Activated naive CD8-positive, alpha-beta T cell treated with anti-CD3 and anti-CD28 coated beads, Interleukin-2, amount 10 ng/mL, durations not matched to agents 7 days and 5 days (primary cell): Measurements from ENCODE around the gene MGA. TPM values are rescaled to one million over a fixed set of nuclear protein-coding genes. Genes with fewer than 3 reads are reported as not detected.

Experiments
- ATAC-seq: fragments of 150-1000 bp; cut with Tn5 transposase; one replicate; pipeline ENCODE4 v1.10.0; 2021; ENCODE audit warnings: low read depth, moderate library complexity
- POLR2A ChIA-PET: fragments of 350-600 bp; sonication (Branson Sonifier 250); formaldehyde crosslinking; loops from one replicate; lab custom pipeline; 2021; ENCODE audit warnings: antibody characterized with exemption; lab: Charles Lee
- DNase-seq: peaks from one replicate; pipeline ENCODE4 v3.0.0; 2021
- H3K27ac Mint-ChIP-seq: one replicate; pipeline ENCODE4 v1.8.0; 2022; ENCODE audit warnings: mild to moderate bottlenecking, mixed read lengths
- H3K27me3 Mint-ChIP-seq: one replicate; pipeline ENCODE4 v1.8.0; 2022; ENCODE audit warnings: mild to moderate bottlenecking, moderate library complexity, mixed read lengths
- H3K36me3 Mint-ChIP-seq: one replicate; pipeline ENCODE4 v1.8.0; 2021; ENCODE audit warnings: mild to moderate bottlenecking, mixed read lengths
- H3K4me1 Mint-ChIP-seq: one replicate; pipeline ENCODE4 v1.8.0; 2021; ENCODE audit warnings: mixed read lengths
- H3K4me3 Mint-ChIP-seq: one replicate; pipeline ENCODE4 v1.8.0; 2022; ENCODE audit warnings: mild to moderate bottlenecking, moderate library complexity, mixed read lengths
- H3K9me3 Mint-ChIP-seq: one replicate; pipeline ENCODE4 v1.8.0; 2021; ENCODE audit warnings: mixed read lengths
- total RNA-seq, 2 experiments: library from RNA; stranded (reverse); gene quantifications; one replicate each; pipeline ENCODE4 v1.2.3, GENCODE V29; 2021

Gene MGA
- total RNA-seq, 2 experiments from 2014 or later = 43.1 to 46.2 TPM

DNA sequence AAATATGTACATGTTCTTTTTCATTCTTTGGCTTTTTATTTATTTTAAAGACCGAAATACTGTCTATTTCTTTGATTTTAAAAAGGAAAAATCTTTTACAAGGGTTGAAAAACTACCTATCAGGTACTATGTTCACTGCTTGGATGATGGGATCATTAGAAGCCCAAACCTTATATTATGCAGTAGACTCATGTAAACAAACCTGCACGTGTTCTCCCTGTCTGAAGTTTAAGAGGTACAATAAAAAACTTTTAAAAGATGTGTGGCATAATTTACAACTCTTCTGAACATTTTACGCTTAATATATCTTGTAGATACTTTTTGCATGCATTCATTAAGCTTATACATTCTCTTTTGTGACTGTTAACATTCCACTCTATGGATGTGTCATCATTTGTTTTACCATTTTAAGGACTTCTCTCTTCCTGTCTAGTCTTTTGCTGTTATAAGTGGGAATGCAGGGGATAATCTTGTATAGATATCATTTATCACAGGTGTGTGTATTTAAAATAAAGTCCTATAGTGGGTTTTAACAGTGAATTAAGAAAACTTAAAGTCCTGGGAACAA, 6.2 kb downstream of the MGA start:
- DNase-seq = no peak
- H3K27ac Mint-ChIP-seq = no peak overlapping the region
- H3K4me3 Mint-ChIP-seq = no peak overlapping the region
- H3K27me3 Mint-ChIP-seq = no peaks in the 10 kb centered on the region
- peaks cover 19% of the 10 kb centered on the region for H3K36me3 Mint-ChIP-seq
- H3K9me3 Mint-ChIP-seq = no peaks in the 10 kb centered on the region
- POLR2A ChIA-PET = interaction anchor here (0.6 kb wide), 1 partner anchor 923 kb away, joined by 3 read pairs; no protein-coding TSS in a partner anchor
- peaks cover 9% of the 10 kb centered on the region for H3K4me1 Mint-ChIP-seq
- ATAC-seq = no peak

DNA sequence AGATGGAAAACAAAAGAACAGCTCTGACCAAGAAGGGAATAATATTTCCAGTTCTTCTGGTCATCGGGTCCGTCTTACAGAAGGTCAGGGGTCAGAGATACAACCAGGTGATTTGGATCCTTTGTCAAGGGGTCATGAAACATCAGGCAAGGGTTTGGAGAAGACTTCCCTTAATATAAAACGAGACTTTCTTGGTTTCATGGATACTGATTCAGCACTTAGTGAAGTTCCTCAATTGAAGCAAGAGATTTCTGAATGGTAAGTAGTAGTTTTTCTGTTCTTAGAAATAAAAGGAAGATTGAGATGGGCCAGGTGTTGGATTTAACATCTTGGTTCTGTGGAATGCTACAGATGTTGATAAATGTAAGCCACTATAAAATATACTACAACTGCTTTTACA, 9.5 kb downstream of the MGA start:
- POLR2A ChIA-PET = interaction anchor here (1.4 kb wide), 1 partner anchor 9 kb away, joined by 4 read pairs; the partner anchor contains the start of gene MGA
- H3K36me3 Mint-ChIP-seq = peaks cover 23% of the 10 kb centered on the region
- H3K27me3 Mint-ChIP-seq = no peaks in the 10 kb centered on the region
- no peak overlapping the region for H3K4me3 Mint-ChIP-seq
- ATAC-seq (no peak), DNase-seq (no peak)
- peaks cover 4% of the 10 kb centered on the region for H3K4me1 Mint-ChIP-seq
- no peaks in the 10 kb centered on the region for H3K9me3 Mint-ChIP-seq
- no peak overlapping the region for H3K27ac Mint-ChIP-seq

DNA sequence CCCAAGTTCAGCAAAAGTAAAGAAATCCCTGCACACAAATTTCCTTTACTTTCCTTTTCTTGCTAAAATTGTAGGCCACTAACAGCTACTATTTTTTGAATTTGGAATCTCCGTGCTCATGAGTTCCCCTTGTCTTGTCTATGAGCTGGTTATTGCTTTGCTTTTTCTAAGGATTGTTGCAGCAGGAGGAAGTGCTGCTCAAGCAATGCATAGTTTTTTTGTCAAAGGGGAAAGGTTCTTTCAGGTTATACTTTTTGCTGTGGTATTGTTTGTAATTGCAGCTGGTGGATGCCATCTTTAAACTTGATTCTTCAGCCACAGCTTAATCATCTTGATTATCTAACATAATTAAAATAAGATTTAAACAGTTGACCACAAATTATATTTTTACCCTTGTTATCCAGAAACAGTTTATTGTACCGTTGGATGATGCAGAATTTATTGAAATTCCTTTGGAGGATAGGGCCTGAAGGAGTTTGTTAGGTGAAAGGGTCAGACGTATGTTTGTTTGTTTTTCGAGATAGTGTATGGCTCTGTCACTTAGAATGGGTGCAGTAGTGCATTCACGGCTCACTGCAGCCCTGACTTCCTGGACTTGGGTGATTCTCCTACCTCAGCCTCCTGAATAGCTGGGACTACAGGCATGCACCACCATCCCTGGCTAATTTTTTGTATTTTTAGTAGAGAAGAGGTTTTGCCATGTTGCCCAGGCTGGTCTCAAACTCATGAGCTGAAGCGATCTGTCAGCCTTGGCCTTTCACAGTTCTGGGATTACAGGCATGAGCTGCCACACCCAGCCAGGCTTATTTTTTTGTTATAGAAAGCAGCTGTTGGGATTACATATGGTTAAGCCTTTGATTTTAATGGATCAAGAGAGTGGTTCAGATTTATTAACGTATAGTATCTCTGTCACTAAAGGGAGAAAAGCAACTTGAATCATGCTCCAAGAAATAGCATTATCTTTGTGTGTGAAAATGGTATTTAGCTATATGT, 11.7 kb downstream of the MGA start:
- H3K4me1 Mint-ChIP-seq = peaks cover 10% of the 10 kb centered on the region
- no peaks in the 10 kb centered on the region for H3K27me3 Mint-ChIP-seq
- H3K4me3 Mint-ChIP-seq = no peak overlapping the region
- ATAC-seq (no peak), DNase-seq (no peak)
- POLR2A ChIA-PET = no interaction called here
- peaks cover 25% of the 10 kb centered on the region for H3K36me3 Mint-ChIP-seq
- no peaks in the 10 kb centered on the region for H3K9me3 Mint-ChIP-seq
- H3K27ac Mint-ChIP-seq = no peak overlapping the region

DNA sequence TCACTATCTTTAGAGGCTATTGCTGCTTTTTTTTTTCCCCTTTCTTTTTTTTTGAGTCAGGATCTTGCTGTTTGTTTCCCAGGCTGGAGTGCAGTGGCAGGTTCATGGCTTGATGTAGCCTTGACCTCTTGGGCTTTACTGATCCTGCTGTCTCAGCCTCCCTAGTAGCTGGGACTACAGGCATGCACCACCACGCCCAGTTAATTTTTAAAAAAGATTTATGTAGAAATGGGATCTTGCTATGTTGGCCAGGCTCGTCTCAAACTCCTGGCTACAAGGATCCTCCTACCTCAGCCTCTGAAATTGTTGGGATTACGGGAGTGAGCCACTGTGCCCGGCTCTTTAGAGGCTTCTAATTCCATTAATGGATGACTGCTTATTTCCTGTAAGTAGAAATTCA, 15.1 kb downstream of the MGA start:
- POLR2A ChIA-PET = interaction anchor here (0.9 kb wide), 1 partner anchor 14 kb away, joined by 3 read pairs; no protein-coding TSS in a partner anchor
- H3K9me3 Mint-ChIP-seq = peaks cover 1% of the 10 kb centered on the region
- no peak for ATAC-seq
- H3K4me1 Mint-ChIP-seq = peaks cover 12% of the 10 kb centered on the region
- H3K4me3 Mint-ChIP-seq = no peak overlapping the region
- no peaks in the 10 kb centered on the region for H3K27me3 Mint-ChIP-seq
- DNase-seq = no peak
- peaks cover 20% of the 10 kb centered on the region for H3K36me3 Mint-ChIP-seq
- H3K27ac Mint-ChIP-seq = no peak overlapping the region

DNA sequence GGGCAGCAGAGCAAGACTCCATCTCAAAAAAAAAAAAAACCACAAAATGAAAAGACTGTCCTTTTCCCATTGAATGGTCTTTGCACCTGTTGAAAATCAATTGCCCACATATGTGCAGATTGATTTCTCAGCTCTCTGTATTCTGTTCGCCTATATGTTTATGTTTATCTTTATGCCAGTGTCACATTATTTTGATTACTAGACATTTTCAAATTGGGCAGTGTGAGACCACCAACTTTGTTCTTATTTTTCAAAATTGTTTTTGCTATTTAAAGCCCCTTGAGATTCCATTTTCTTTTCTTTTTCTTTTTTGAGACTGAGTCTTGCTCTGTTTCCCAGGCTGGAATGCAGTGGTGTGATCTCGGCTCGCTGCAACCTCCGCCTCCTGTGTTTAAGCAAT, 18.5 kb downstream of the MGA start:
- no peak for DNase-seq
- Mint-ChIP-seq H3K4me1 (peaks cover 18% of the 10 kb centered on the region), H3K36me3 (peaks cover 21% of the 10 kb centered on the region), H3K27ac (no peak overlapping the region), H3K4me3 (no peak overlapping the region), H3K9me3 (peaks cover 1% of the 10 kb centered on the region), H3K27me3 (no peaks in the 10 kb centered on the region)
- no peak for ATAC-seq
- POLR2A ChIA-PET = no interaction called here

DNA sequence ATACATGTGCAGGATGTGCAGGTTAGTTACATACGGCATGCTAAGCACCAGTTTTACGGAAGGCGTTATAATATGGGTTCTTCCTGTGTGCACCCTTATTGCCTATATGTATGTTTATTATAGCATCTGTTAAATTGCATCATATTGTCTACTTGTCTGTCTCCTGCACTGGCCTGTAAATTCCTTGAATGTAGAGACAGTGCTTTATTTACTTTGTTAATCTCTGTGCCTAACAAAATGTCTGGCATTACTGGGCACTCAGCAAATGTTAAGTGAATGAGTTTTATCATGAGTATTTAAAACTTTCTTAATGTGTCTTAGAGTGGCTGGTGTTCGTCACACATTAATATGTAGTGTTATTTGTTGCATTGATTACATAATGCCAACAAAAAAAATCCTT, 23.8 kb downstream of the MGA start:
- Mint-ChIP-seq H3K4me1 (peaks cover 16% of the 10 kb centered on the region), H3K27ac (no peak overlapping the region), H3K36me3 (peaks cover 14% of the 10 kb centered on the region), H3K4me3 (no peak overlapping the region), H3K9me3 (peaks cover 1% of the 10 kb centered on the region), H3K27me3 (no peaks in the 10 kb centered on the region)
- ATAC-seq (no peak), DNase-seq (no peak)
- POLR2A ChIA-PET = no interaction called here

DNA sequence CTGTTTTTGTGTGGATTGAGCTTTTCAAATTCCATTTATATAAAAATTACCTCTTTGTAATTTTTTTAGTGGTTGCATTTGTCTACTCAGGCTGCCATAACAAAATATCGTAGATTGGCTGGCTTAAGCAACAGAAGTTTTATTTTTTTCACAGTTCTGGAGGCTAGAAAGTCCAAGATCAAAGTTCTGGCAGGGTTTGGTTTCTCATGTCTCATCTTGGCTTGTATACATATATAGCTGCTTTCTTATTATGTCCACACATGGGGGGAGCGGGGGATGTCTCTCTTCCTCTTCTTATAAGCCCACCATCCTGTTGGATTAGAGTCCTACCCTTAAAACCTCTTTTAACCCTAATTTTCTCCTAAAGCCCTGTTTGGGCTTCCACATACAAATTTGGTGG, 28.5 kb downstream of the MGA start:
- Mint-ChIP-seq H3K36me3 (peaks cover 2% of the 10 kb centered on the region), H3K9me3 (no peaks in the 10 kb centered on the region), H3K27me3 (no peaks in the 10 kb centered on the region), H3K4me1 (peaks cover 24% of the 10 kb centered on the region), H3K4me3 (no peak overlapping the region), H3K27ac (no peak overlapping the region)
- no peak for ATAC-seq
- no peak for DNase-seq
- POLR2A ChIA-PET = no interaction called here

DNA sequence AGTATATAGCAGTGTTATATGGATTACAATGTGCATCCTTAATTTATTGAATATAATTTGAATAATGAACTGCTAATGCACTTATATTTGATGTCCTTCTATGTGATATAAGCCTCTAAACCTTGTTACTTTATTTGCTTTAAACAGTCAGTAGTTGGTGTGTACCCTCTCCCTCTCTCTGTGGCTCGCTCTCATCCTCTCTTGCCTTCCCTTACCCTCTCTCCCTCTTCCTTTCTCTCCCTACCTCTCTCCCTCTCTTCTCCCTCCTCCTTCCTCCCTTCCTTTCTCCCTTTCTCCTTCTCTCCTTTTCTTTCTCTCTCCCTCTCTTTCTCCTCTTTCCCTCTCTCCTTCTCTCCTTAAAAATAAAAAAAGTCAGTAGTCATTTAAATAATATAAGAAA, 28.9 kb downstream of the MGA start:
- Mint-ChIP-seq H3K27ac (no peak overlapping the region), H3K36me3 (peaks cover 2% of the 10 kb centered on the region), H3K4me1 (peaks cover 24% of the 10 kb centered on the region), H3K27me3 (no peaks in the 10 kb centered on the region), H3K9me3 (no peaks in the 10 kb centered on the region), H3K4me3 (no peak overlapping the region)
- POLR2A ChIA-PET = no interaction called here
- ATAC-seq = no peak
- DNase-seq = no peak

DNA sequence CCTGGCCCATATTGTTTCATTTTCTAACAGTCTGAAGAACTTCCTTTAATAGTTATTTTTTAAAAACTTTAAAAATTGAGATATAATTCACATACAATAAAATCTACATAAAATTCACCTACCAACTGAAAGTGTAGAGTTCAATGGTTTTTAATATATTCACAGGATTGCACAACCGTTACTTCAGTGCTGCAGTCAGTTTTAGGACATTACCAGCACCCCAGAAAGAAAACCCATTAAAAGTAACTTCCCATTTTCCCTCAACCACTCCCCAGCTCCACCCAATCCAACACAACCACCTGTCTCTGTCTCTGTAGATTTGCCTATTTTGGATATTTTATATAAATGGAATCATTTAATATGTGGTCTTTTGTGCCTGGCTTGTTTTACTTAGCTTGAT, 29.6 kb downstream of the MGA start:
- DNase-seq (no peak), ATAC-seq (no peak)
- Mint-ChIP-seq H3K36me3 (peaks cover 3% of the 10 kb centered on the region), H3K4me1 (peaks cover 22% of the 10 kb centered on the region), H3K9me3 (no peaks in the 10 kb centered on the region), H3K27me3 (no peaks in the 10 kb centered on the region), H3K4me3 (no peak overlapping the region), H3K27ac (no peak overlapping the region)
- POLR2A ChIA-PET = no interaction called here

DNA sequence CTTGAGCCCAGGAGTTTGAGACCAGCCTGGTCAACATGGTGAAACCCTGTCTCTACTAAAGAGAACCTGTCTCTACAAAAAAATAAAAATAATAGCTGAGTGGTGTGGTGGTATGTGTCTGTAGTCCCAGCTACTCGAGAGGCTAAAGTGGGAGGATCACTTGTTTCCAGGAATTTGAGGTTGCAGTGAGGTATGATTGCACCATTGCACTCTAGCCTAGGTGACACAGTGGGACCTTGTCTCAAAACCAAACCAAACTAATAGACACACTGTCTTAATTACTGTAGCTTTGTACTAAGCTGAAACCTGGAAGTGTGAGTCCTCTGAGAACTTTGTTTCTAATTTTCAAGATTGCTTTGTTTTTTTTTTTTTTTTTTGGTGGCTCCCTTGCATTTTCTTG, 30.4 kb downstream of the MGA start:
- POLR2A ChIA-PET = interaction anchor here (0.7 to 1.0 kb wide), 2 partner anchors 30 to 1009 kb away, joined by 3 to 5 read pairs; partner anchors contain the start of gene MGA
- peak; percentile 49 for ATAC-seq
- H3K4me3 Mint-ChIP-seq = peak overlapping the region; percentile 6
- no peaks in the 10 kb centered on the region for H3K9me3 Mint-ChIP-seq
- H3K27me3 Mint-ChIP-seq = no peaks in the 10 kb centered on the region
- H3K4me1 Mint-ChIP-seq = peaks cover 22% of the 10 kb centered on the region
- no peak for DNase-seq
- H3K36me3 Mint-ChIP-seq = peaks cover 4% of the 10 kb centered on the region
- no peak overlapping the region for H3K27ac Mint-ChIP-seq

DNA sequence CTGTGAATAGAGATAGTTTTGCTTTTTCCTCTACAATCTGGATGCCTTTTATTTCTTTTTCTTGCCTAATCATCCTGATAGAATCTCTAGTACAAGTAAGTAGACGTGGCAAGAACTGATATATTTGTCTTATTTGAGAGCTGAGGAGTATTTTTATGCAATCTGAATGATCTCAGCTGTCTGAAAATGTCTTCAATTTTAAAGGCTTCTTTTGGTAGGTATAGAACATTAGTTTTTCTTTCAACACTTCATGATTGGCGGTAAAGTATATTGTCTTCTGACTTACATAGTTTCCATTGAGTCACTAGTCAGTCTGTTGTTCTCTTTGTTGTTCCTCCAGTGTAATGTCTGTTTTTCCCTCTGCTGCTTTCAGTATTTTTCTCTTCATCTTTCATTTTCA, 31.3 kb downstream of the MGA start:
- POLR2A ChIA-PET = no interaction called here
- H3K4me3 Mint-ChIP-seq = peak overlapping the region; percentile 35
- no peaks in the 10 kb centered on the region for H3K9me3 Mint-ChIP-seq
- H3K27me3 Mint-ChIP-seq = no peaks in the 10 kb centered on the region
- H3K36me3 Mint-ChIP-seq = peaks cover 5% of the 10 kb centered on the region
- DNase-seq (no peak), ATAC-seq (peak; percentile 37)
- H3K4me1 Mint-ChIP-seq = peaks cover 29% of the 10 kb centered on the region
- H3K27ac Mint-ChIP-seq = peak overlapping the region; percentile 46

DNA sequence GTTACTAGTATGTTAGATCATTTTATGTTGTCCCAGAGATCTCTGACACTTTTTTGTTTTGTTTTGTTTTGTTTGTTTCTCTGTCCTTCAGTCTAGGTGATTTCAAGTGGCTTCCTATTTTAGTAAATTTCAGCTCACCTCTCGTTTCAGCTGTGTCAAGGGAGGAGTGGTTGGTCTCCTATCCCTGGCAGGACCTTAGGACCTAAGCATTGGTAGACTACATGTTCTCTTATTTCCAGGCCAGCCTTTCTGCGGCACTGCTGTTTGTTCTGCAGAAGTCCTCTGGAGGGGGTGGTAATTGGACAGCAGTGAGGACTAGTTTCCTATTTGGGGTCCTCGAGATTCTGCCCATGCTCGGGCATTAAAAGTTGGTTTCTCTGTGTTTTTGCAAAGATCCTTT, 31.8 kb downstream of the MGA start:
- Mint-ChIP-seq H3K4me1 (peaks cover 30% of the 10 kb centered on the region), H3K9me3 (no peaks in the 10 kb centered on the region), H3K27ac (peak overlapping the region; percentile 46), H3K36me3 (peaks cover 7% of the 10 kb centered on the region), H3K27me3 (no peaks in the 10 kb centered on the region), H3K4me3 (peak overlapping the region; percentile 35)
- ATAC-seq = no peak
- DNase-seq = no peak
- POLR2A ChIA-PET = no interaction called here

DNA sequence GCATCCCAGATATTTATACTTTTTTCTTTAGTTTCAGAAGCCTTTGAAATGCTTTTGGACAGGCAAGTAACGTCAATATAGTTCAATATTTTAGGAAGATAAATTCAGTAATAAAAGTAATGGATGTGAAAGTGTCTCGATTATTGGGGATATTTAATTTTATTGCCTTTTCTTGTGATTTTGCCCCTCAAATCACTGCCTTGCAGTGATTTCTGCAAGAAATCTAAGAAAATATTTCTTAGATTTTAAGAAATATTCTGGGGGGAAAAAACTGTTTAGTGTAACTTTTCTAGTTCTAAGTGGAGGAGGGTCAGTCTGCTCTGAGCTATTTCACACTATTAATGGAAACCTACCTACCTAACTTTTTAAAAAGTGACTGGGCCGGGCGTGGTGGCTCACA, 33.6 kb downstream of the MGA start:
- H3K4me1 Mint-ChIP-seq = peaks cover 28% of the 10 kb centered on the region
- H3K4me3 Mint-ChIP-seq = no peak overlapping the region
- no peak overlapping the region for H3K27ac Mint-ChIP-seq

More for the DNA sequence above, 33.6 kb downstream of the MGA start:
- Mint-ChIP-seq H3K36me3 (peaks cover 8% of the 10 kb centered on the region), H3K9me3 (no peaks in the 10 kb centered on the region), H3K27me3 (no peaks in the 10 kb centered on the region)
- DNase-seq (no peak), ATAC-seq (no peak)
- POLR2A ChIA-PET = no interaction called here
